HCT116 (cell line): ENCODE data around the gene BAHCC1. TPM values are rescaled to one million over a fixed set of nuclear protein-coding genes. Genes with fewer than 3 reads are reported as not detected.

Experiments used
- ATAC-seq: fragments of 200-7000 bp; cut with Tn5 transposase; 2 replicates; pipeline ENCODE4 v1.9.1; 2020; ENCODE audit warnings: mild to moderate bottlenecking, moderate library complexity
- BruUV-seq: library from RNA; stranded (reverse); fragments of 400-500 nt; replicated peaks from 2 replicates; lab custom pipeline; 2021; lab: Mats Ljungman, UMichigan
- CTCF ChIA-PET: fragments of 300-600 bp; sonication (Branson Sonifier 250); formaldehyde crosslinking; loops from one replicate; lab custom pipeline; 2021; ENCODE audit warnings: antibody characterized with exemption; lab: Charles Lee
- POLR2A ChIA-PET: fragments of 300-600, 350-600 bp; sonication (Branson Sonifier 250); formaldehyde crosslinking; loops from one replicate; lab custom pipeline; 2021; ENCODE audit warnings: antibody characterized with exemption; lab: Charles Lee
- RAD21 ChIA-PET, 2 experiments: fragments of 300-600 bp; sonication (Branson Sonifier 250); formaldehyde crosslinking; loops; one replicate each; lab custom pipeline; 2023; ENCODE audit warnings: low total read pairs in 2 of 2; ENCODE audit not compliant: uncharacterized antibody in 2 of 2, unreplicated experiment in 2 of 2, low non-redundant PET in 1 of 2; lab: Charles Lee
- DNase-seq: peaks from one replicate; pipeline ENCODE4 v3.0.0-alpha.2; 2010; ENCODE audit warnings: low read depth, low spot score
- H2AFZ ChIP-seq: fragments of 200-600 bp; shearing (Covaris generic), sonication (generic); 2 replicates; pipeline ENCODE4 v1.6.1; 2017; ENCODE audit warnings: low read depth, mixed run types, mixed read lengths, antibody characterized with exemption, low read length; ENCODE audit not compliant: poor library complexity, severe bottlenecking
- H3K27ac ChIP-seq: 2 replicates; pipeline ENCODE4 v1.5.1; 2012; ENCODE audit warnings: low read depth, low read length
- H3K27me3 ChIP-seq: fragments of 200-600 bp; sonication (generic); 2 replicates; pipeline ENCODE4 v1.6.1; 2016; ENCODE audit warnings: mixed run types, low read length, mixed read lengths; ENCODE audit not compliant: insufficient read depth
- H3K36me3 ChIP-seq, 2 experiments: fragments of 200-500 bp in 1 of 2; fragments of 200-600 bp in 1 of 2; sonication (Bioruptor generic) in 1 of 2; sonication (generic) in 1 of 2; 2 replicates each; pipeline versions ENCODE4 v1.5.1 to v1.6.1; 2014 to 2016; ENCODE audit warnings: low read length in 2 of 2, inconsistent platforms in 1 of 2, mixed read lengths in 1 of 2, mixed run types in 1 of 2; ENCODE audit not compliant: insufficient read depth in 2 of 2, control insufficient read depth in 1 of 2
- H3K4me1 ChIP-seq, 2 experiments: fragments of 200-600 bp in 1 of 2; sonication (generic) in 1 of 2; 2 replicates each; pipeline versions ENCODE4 v1.5.1 to v1.6.1; 2012 to 2017; ENCODE audit warnings: low read length in 2 of 2, inconsistent platforms in 1 of 2, mild to moderate bottlenecking in 1 of 2, mixed read lengths in 1 of 2, mixed run types in 1 of 2, moderate library complexity in 1 of 2; ENCODE audit not compliant: insufficient read depth in 2 of 2, control insufficient read depth in 1 of 2
- H3K4me2 ChIP-seq: fragments of 200-600 bp; sonication (generic); 2 replicates; pipeline ENCODE4 v1.6.1; 2017; ENCODE audit warnings: mixed run types, low read length, mixed read lengths
- H3K4me3 ChIP-seq, 2 experiments: fragments of 200-600 bp in 1 of 2; sonication (generic) in 1 of 2; replicated peaks in 1 of 2; 2 replicates each; pipeline ENCODE4 v1.5.1; 2011 to 2016; ENCODE audit warnings: low read length in 2 of 2, control low read depth in 1 of 2, low read depth in 1 of 2, mild to moderate bottlenecking in 1 of 2, mixed read lengths in 1 of 2, mixed run types in 1 of 2
- H3K79me2 ChIP-seq: fragments of 200-600 bp; sonication (generic); 2 replicates; pipeline ENCODE4 v1.6.1; 2017; ENCODE audit warnings: mild to moderate bottlenecking, mixed run types, low read length, moderate library complexity, mixed read lengths; ENCODE audit not compliant: insufficient read depth
- H3K9ac ChIP-seq: fragments of 200-600 bp; sonication (generic); 2 replicates; pipeline ENCODE4 v1.6.1; 2016; ENCODE audit warnings: low read length, mixed read lengths
- H3K9me2 ChIP-seq: fragments of 200-600 bp; sonication (generic), shearing (Covaris generic); 2 replicates; pipeline ENCODE4 v1.6.1; 2017; ENCODE audit warnings: mixed run types, mild to moderate bottlenecking, moderate library complexity; ENCODE audit not compliant: insufficient read depth
- H3K9me3 ChIP-seq, 2 experiments: fragments of 200-500 bp in 1 of 2; fragments of 200-600 bp in 1 of 2; sonication (Bioruptor generic) in 1 of 2; sonication (generic) in 1 of 2; 2 replicates each; pipeline ENCODE4 v1.6.1; 2014 to 2017; ENCODE audit warnings: low read length in 2 of 2, mixed read lengths in 2 of 2, inconsistent platforms in 1 of 2, low read depth in 1 of 2, mild to moderate bottlenecking in 1 of 2, mixed run types in 1 of 2, moderate library complexity in 1 of 2; ENCODE audit not compliant: control insufficient read depth in 1 of 2, insufficient read depth in 1 of 2
- H4K20me1 ChIP-seq: fragments of 200-600 bp; sonication (generic), shearing (Covaris generic); 2 replicates; pipeline ENCODE4 v1.6.1; 2017; ENCODE audit warnings: mixed run types, mild to moderate bottlenecking, moderate library complexity; ENCODE audit not compliant: insufficient read depth
- CEBPB ChIP-seq: IDR thresholded peaks from 2 replicates; pipeline ENCODE4 v1.6.1; 2012; ENCODE audit warnings: low read depth
- EGR1 ChIP-seq: IDR thresholded peaks from 2 replicates; pipeline ENCODE4 v1.6.1; 2012; ENCODE audit warnings: low read depth
- ELF1 ChIP-seq: IDR thresholded peaks from 2 replicates; pipeline ENCODE4 v1.6.1; 2012; ENCODE audit warnings: low read depth, borderline replicate concordance
- EZH2 ChIP-seq: fragments of 200-600 bp; sonication (generic); IDR thresholded peaks from 2 replicates; pipeline ENCODE4 v1.6.1; 2017; ENCODE audit warnings: antibody characterized with exemption, mixed run types
- FOSL1 ChIP-seq: IDR thresholded peaks from 2 replicates; pipeline ENCODE4 v1.6.1; 2012; ENCODE audit warnings: low read depth
- JUND ChIP-seq: IDR thresholded peaks from 2 replicates; pipeline ENCODE4 v1.6.1; 2012
- MAX ChIP-seq: IDR thresholded peaks from 2 replicates; pipeline ENCODE4 v1.6.1; 2012
- RAD21 ChIP-seq: IDR thresholded peaks from 2 replicates; pipeline ENCODE4 v1.6.1; 2012; ENCODE audit warnings: low read depth, mild to moderate bottlenecking
- SRF ChIP-seq: IDR thresholded peaks from 2 replicates; pipeline ENCODE4 v1.6.1; 2012; ENCODE audit warnings: low read depth
- ZBTB33 ChIP-seq: IDR thresholded peaks from 2 replicates; pipeline ENCODE4 v1.6.1; 2011; ENCODE audit warnings: mild to moderate bottlenecking, low read length, moderate library complexity; ENCODE audit not compliant: insufficient replicate concordance; ENCODE audit errors: extremely low read depth
- intact Hi-C: fragments of 100-400 bp; cut with micrococcal nuclease; formaldehyde crosslinking; loops from 2 replicates; pipeline ENCODE4 v1.10.0; 2022
- total RNA-seq: library from RNA; stranded (reverse); gene quantifications from one replicate; pipeline ENCODE4 v1.2.1, GENCODE V29; 2021; ENCODE audit not compliant: unreplicated experiment

BAHCC1 gene
- total RNA-seq, 1 experiment from 2014 or later = 45.2 TPM

- TF ChIP-seq JUND (no peak), RAD21 (no peak), SRF (no peak), EGR1 (no peak), ELF1 (no peak), FOSL1 (no peak), MAX (no peak), EZH2 (no peak), ZBTB33 (no peak), CEBPB (no peak)
- intact Hi-C loops = no loop called here
- BruUV-seq = no TSS peak
- H3K9me2 ChIP-seq = no peaks in the 10 kb centered on the region
- no peaks in the 10 kb centered on the region for H4K20me1 ChIP-seq
- ATAC-seq (no peak), DNase-seq (no peak)
- peak overlapping the region; percentile 59; the same call in 1 of the 2 replicates for H3K9ac ChIP-seq
- POLR2A ChIA-PET = interaction anchor here (1.9 to 2.0 kb wide), 2 partner anchors 16 to 25 kb away, joined by 8 to 19 read pairs; no protein-coding TSS in a partner anchor
- RAD21 ChIA-PET = no interaction called here
- no peaks in the 10 kb centered on the region for H3K9me3 ChIP-seq
- H3K4me1 ChIP-seq = peaks cover 39 to 46% of the 10 kb centered on the region in 2 experiments
- H3K36me3 ChIP-seq = no peaks in the 10 kb centered on the region
- H2AFZ ChIP-seq = no peak overlapping the region
- no peaks in the 10 kb centered on the region for H3K79me2 ChIP-seq
- CTCF ChIA-PET = no interaction called here
- H3K4me2 ChIP-seq = peak overlapping the region; percentile 96
- no peak overlapping the region; the same call in 1 of the 2 replicates for H3K27ac ChIP-seq
- no peak overlapping the region for H3K4me3 ChIP-seq
- H3K27me3 ChIP-seq = peaks cover 4% of the 10 kb centered on the region; the same call in 1 of the 2 replicates
Observed at GRCh38 chr17:81366648-81367047, 28.6 kb upstream of the BAHCC1 start.
